HG02759 (cell line): ENCODE measurements around the gene CPLANE1.

Experiments
- ATAC-seq: cut with Tn5 transposase; IDR thresholded peaks from one replicate; pipeline ENCODE4 v1.9.1; 2021; ENCODE audit warnings: mild to moderate bottlenecking, moderate library complexity; ENCODE audit not compliant: unreplicated experiment

Gene CPLANE1

DNA sequence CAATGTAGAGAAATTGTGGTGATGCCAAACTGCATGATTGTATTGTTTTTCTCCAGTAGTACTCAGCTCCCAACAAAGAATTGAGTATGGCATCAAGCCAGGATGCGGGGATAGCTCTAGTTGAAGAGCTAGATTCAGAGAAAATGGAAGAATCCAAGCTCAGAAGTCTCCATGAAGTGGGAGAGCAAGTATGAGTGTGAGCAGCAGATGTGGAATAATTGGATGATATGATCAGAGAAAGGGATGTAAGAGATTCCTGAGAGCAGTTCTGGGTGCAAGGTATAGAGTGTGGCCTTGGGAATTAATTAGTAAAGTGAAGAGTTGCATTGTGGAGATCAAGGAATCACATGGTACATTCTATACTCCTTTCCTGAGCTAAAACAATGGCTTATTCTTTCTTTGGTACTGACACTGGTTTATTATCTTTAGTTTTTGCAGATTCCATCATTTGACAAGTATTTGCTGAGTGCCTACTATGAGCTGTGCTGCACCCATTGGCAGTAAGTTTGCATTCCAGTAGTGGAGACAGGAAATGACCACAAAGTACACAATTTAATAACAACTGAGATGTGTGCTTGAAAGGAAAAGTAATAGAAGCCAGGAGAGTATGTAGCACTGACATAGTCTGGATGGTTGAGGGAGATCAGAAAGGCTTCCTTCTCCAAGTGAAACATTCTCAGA is 177.1 kb downstream of the CPLANE1 start:
- ATAC-seq: no peak

GRCh38 chr5:37071487-37071886 is 177.7 kb downstream of the CPLANE1 start:
- no peak for ATAC-seq

GRCh38 chr5:37064442-37064841 is 184.7 kb downstream of the CPLANE1 start:
- ATAC-seq: no peak

DNA sequence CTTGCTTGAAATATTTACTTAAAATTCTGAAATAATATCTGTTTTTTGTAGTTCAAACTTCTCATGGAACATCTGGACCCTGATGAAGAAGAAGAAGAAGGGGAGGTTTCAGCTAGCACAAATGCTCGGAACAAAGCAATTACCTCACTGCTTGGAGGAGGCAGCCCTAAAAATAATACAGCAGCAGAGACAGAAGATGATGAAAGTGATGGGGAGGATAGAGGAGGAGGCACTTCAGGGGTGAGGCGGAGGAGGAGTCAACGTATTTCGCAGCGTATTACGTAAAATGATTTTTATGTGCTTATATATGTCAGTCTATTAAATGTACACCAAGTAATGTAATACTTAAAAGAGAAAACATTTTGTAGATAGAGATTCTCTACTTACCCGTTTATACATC is 185.4 kb downstream of the CPLANE1 start:
- no peak for ATAC-seq

GRCh38 chr5:37060030-37060429 is 189.1 kb downstream of the CPLANE1 start:
- no peak for ATAC-seq

DNA sequence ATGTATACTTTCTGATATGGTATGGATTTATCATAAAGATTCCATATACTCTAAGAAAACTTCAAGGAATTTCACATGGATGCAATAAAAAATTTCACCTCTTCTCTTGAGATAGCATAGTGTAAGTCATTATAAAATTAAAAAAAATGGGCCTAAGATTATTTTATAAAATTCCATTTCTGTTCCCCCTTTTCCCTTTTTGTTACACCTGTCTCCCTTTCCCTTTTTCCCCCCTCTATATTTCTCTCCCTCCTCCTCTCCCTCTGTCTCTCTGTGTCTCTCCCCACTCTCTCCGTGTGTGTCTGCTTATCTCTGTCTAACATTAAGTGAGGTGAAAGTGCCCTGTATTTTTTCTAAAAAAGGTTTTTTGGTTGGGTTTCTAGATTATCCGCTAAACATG is 192.4 kb downstream of the CPLANE1 start:
- no peak for ATAC-seq
